ENCODE measurements around the gene PLEKHG2.
A peak's percentile ranks its signal among the peaks of the same experiment; 100 is the strongest.

Gene PLEKHG2

DNA sequence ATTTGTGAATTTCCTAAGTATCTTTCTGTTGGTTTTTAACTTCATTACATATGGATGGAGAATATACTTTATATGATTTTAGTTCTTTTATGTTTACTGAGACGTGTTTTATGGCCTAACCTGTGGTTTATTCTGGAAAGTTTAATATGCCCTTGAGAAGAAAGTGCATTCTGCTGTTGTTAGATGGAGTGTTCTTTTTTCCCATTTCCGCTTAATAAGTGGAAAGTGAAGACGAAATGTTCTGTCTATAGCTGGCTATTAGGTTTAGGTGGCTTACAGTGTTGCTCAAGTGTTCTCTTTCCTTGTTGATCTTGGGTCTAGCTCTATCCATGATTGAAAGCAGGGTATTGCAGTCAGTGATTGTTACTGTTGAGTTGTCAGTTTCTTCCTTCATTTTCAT, 50.9 kb downstream of the PLEKHG2 start:
- no peak for DNase-seq

DNA sequence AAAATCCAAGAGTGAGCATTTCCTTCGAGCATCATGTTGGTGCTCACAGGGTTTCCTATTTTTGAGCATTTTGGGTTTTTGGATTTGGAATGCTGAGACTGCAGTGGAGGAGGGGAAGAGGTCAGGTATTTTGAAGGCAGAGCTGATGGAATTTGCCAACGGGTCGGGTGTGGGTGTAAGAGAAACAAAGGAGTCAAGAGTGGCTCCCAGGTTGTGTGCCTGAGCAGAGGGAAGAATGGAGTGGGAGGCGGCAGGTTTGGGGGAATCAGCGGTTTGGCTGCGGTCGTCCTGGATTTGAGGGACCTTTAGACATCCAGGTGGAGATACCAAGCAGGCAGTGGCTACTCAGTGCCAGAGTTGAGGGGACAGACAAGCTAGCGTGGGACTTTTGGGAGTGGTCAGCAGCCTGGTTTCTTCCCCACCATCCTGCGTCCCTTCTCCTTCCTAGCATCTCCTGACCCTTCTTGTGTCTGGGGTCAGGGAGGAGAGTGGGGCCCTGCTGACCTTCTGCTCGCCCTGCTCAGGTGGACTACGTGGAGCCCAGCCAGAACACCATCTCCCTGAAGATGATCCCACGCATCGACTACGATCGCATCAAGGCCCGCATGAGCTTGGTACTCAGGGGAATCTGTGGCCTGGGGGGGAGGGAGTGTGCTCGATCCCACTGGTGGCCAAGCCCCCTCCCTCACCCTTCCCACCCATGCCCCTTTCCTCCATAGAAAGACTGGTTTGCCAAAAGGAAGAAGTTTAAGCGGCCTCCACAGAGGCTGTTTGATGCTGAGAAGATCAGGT, 53.7 kb downstream of the PLEKHG2 start:
- no peak for DNase-seq

DNA sequence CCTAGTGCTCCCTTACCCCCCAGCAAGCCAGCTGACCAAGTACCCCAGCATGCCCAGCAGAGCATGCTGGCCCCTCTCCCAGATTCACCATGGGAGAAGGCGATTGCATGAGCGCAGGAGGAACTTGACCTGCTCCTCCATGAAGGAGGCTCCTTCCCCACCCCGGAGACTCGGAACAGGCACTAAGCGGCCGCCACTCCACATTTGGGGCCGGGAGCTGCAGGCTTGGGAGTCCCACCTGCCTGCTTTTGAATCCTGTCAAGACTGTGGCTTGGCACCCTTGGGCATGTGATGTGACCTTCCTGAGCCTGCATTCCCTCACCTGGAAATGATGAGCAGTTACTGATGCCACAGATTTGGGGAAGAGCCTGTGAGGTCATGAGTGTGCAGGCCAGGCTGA, 55.5 kb downstream of the PLEKHG2 start:
- DNase-seq: no peak

DNA sequence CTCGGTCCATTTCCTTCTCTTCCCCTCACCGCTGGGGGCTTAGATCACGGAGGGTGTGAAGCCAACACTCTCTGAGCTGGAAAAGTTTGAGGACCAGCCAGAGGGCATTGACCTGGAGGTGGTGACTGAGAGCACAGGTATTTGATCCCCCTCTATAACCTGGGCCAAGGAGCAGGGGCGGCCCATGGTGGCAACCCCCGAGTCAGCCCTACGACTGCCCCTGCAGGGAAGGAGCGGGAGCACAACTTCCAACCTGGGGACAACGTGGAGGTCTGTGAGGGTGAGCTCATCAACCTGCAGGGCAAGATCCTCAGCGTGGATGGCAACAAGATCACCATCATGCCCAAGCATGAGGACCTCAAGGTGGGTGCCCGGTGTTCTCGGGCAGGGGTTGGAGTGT, 56.6 kb downstream of the PLEKHG2 start:
- DNase-seq: no peak

DNA sequence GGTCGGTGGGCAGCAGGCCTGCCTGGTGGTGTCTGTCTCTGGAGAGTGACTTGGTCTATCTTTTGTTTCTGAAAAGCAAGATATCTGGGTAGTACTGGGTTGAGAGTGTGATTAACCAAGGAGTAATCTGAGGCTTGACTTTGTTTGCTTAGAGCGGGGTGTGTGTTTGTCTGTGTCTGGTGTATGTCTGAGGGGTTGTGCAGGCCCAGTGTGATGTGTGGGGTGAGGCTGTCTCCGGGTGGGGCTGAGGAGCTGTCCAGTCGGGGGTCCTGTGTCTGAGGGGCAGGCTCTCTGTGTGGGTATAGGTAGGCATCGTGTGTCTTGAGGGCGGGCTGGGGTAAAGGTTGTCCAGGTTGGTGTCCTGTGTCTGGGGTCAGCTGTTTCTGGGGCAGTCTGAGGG, 57.1 kb downstream of the PLEKHG2 start:
- DNase-seq: no peak

DNA sequence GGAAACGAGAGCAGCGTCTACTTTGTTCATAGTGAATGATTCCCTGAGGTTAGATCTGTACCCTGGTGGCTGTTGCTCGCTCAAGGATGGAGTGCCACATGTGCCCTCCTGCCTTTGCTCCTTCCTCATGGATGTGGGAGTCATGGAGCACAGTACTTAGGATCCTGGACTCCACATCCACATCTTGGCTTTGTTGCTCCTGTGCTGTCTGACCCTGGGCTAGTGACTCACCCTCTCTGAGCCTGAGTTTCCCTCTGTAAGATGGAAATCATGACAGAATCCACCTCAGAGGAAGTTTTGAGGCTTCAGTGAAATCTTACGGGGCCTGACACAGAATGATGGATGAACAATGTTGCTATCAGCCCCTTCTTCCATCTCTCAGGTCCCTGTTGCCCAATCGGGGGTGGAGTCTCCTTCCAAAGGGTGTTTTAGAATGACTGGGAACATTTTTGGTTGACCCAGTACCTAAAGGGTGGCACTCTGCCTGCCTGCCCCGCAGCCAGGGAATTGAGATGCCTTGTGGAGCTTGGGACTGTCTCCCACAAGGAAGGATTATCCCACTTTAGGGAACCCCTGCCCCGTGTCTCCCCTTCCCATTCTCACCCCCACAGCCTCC, 58.4 kb downstream of the PLEKHG2 start:
- no peak for DNase-seq

DNA sequence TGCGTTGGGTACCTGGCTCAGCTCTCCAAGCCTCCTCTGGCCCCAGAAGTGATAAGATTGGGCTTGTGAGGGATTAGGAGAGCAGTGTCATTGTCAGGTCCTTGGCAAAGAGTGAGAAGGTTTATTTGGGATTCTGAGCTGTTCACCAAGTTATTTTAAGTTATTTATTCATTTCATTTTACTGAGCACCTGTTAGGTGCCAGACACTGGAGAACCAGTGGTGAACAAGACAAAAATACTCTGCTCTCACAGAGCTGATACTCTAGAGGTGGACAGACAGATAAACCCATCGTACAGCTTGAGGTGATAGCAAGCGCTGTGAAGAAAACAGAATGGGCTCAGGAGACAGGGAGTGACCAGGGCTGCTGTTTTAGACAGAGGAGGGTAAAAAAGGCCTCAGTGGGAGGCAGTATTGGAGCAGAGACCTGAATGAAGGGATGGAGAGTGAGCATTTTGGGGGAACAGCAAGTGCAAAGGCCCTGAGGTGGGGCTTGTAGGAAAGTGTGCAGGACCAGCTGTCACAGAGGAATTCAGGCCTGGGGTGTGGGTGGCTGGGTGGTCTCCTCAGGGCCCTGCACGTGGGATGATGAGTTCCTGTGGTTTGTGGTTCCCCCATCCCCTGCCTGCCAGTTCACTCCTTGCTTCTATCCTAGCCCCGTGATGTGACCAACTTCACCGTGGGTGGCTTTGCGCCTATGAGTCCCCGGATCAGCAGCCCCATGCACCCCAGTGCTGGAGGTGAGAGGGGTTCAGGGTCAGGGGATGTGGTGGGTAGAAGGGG, 59.5 kb downstream of the PLEKHG2 start:
- DNase-seq: peak; percentile 43

DNA sequence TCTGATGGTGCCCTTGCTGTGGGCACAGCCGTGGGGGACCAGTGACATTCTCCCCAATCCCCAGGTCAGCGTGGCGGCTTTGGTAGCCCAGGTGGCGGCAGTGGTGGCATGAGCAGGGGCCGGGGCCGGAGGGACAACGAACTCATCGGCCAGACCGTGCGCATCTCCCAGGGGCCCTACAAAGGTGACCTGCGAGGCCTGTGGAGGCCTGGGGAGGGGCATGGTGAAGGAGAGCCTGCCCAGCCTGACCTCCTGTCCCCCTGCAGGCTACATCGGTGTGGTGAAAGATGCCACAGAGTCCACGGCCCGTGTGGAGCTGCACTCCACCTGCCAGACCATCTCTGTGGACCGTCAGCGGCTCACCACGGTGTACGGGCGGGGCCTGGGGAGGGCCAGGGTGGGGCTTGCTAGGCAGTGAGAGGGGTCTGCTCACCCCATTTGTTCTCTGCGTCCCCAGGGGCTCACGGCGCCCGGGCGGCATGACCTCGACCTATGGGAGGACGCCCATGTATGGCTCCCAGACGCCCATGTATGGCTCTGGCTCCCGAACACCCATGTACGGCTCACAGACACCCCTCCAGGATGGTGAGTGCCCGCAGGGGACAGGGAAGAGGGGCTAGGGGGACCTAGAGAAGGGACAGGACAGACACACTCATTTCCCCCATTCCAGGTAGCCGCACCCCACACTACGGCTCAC, 60.4 kb downstream of the PLEKHG2 start:
- no peak for DNase-seq

DNA sequence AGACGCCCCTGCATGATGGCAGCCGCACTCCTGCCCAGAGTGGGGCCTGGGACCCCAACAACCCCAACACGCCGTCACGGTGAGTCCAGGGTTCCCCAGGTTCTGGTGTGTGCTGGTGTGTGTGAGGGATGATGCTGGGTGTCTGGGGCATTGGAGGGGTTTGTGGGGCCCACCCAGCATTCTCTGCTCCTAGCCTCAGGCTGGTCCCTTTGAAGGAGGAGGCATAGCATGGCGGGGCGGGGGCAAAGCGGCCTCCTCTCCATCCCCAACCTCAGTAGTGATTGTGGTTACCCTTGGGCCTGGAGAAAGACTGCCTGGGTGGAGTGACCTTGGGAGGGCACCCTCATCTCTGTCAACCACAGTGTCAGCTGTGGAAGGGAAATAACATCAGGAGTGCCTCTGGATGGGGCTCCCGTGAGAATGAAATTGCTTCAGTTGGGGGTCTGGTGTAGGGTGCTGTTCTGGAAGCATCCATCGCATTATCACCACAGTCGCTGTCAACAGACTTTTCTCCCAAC, 61.0 kb downstream of the PLEKHG2 start:
- DNase-seq: no peak

DNA sequence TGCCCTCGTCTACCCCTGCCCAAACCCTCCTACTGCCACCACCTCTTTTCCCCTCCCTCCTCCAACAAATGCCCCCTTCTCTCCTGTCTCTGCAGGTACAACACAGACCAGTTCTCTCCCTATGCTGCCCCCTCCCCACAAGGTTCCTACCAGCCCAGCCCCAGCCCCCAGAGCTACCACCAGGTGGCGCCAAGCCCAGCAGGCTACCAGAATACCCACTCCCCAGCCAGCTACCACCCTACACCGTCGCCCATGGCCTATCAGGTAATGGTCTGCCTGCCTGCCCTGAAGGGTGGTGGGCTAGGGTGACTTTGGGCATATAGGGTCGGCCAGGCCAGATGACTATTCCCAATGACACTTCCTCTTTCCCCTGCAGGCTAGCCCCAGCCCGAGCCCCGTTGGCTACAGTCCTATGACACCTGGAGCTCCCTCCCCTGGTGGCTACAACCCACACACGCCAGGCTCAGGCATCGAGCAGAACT, 61.7 kb downstream of the PLEKHG2 start:
- DNase-seq: peak; percentile 84

DNA sequence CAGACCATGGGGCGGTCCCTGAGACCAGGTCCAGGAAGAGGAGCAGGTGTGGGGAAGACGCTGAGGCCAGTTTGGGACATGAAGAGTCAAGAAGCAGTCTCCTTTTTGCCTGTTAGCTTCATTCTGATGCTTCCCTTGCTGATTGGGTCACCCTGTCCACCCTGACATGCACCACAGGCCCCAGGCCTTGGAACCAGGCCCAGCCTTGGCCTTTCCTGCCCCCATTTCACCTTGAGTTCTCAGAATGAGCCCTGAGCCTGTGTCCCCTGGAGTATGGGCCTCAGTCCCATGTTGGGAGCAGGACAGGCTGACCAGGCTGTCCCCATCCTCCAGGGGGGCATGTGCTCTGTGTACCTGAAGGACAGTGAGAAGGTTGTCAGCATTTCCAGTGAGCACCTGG, 63.3 kb downstream of the PLEKHG2 start:
- DNase-seq: no peak

Measured in stimulated activated CD8-positive, alpha-beta memory T cell treated with anti-CD3 and anti-CD28 coated beads, Interleukin-4, amount 100 ng/mL, for 48 hours (primary cell).